ENCODE measurements around the gene DNMT3A.

Gene DNMT3A

GRCh38 chr2:25324905-25325592 is 16.7 kb downstream of the DNMT3A start:
- peak; percentile 54 for DNase-seq (ENCODE audit: low spot score)

DNA sequence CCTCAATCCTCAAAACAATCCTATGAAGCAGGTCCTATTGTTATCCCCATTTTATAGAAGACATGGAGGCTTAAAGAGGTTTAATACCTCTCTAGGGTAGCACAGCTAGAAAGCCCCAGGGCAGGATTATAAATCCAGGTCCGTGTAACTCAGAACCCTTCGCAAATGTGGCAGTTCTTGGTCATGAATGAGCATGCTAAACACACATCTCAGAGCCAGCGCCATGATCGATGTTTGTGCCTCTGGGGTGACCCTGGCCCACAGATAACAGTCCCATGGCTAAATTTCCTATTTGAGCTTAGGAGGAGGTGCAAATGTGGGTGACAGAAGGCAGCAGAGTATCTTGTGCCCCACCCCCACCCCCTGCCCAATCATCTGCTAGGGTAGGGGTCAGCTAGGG is 17.5 kb downstream of the DNMT3A start:
- no peak for DNase-seq (ENCODE audit: low spot score)

DNA sequence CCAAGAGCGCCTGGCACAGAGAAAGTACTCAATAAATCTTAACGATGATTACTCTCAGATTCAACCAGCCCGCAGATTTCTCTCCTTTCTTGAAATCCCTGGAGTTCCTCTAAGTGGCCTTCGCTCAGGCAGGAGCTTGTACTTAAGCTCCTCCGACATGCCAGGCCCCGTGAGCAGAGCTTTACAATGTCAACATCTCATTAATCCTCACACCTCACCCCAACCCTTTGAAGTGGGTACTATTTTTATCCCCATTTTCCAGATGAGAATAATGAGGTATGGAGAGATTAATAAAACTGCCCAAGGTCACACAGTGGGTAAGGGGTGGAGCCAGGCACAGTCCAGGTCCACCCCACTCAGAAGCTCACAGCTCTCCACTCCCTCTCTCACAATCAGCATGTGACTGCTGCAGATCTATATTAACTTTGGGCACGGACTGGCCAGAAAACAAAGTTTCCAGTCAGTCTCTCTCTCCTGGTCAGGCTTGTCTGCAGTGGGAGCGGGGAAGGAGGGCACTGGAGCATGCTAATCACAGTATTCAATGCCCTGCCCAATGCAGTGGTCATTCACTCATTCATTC is 18.0 kb downstream of the DNMT3A start:
- no peak for DNase-seq (ENCODE audit: low spot score)

GRCh38 chr2:25323042-25323514 is 18.6 kb downstream of the DNMT3A start:
- peak; percentile 80 for DNase-seq (ENCODE audit: low spot score)

DNA sequence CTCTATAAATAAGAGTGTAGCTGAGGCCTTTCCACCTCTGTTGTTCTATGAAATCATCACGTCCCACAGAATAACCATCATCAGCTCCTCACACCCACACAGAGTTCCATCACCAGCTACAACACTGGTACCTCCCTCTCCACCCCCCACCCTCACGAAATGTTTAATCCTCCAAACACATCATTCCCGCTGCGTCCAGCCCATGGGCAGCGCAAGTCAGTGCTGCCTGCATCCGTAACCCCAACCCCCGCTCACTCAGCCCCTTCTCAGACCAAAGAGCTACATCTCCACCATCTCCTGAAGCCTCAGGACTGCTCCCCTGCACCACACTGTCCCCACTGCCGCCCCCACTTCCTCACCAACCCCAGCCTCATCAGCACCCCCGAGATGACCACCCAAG is 19.4 kb downstream of the DNMT3A start:
- DNase-seq (ENCODE audit: low spot score): no peak

DNA sequence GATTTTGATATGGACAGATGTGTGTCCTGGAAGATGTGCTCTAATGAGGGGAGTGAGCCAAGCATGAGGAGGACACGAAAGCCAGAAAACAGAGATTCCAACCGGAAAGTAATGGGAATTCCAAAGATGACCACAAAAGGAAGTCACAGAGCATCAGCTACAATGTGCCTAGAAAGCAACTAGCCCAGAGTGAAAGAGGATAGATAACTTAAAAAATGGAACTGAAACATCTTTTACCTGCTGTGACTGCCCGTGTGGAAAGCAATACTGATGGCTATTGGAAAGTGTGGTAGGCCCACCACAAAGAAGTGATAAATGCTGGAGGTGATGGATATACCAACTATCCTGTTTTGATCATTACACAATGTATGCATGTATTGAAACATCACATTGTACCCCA is 21.6 kb downstream of the DNMT3A start:
- no peak for DNase-seq (ENCODE audit: low spot score)

GRCh38 chr2:25316101-25316500 is 25.6 kb downstream of the DNMT3A start:
- no peak for DNase-seq (ENCODE audit: low spot score)

- no peak for DNase-seq (ENCODE audit: low spot score)
These were observed 26.4 kb downstream of the DNMT3A start for GRCh38 chr2:25315316-25315680.

DNA sequence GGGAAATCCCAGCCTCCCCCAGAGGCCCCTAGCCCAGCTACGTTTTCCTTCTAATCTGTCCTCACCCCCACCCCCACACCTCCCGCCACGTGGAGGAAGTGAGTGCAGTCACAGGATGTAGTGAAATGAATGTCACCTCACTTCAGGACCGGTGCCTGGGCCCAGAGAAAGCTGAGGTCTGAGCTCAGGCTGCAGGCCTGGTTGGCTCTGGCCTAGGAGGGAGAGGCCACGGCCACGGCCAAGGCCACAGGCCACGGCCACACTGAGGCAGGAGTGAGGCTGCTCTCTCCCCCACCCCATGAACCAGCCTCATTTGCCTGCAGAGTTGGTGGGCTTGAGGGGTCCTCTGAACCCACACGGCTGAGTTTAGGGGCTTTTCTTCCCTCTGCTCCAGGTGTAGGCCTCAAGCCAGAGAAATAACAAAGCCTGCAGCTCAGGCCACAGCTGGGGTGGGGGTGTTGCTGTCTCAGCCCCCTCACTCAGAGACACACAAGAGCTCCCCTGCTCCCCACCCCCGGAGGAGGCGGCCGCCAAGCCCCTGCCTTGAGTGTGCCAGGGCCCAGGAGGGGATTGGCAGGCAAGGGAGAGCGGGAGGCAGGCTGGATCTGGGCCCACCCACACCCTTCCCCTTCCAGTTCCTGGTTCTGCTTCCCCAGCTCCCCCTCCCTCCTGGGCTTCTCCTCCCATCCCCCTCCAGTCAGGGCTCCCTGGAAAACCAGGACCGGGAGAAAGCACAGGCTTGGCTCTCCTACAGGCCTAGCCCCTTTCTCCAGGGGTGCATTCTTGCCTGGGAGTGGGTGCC is 27.0 kb downstream of the DNMT3A start:
- DNase-seq (ENCODE audit: low spot score): peak; percentile 63

- no peak for DNase-seq (ENCODE audit: low spot score)
These were observed 27.8 kb downstream of the DNMT3A start for GRCh38 chr2:25313711-25314513.

DNA sequence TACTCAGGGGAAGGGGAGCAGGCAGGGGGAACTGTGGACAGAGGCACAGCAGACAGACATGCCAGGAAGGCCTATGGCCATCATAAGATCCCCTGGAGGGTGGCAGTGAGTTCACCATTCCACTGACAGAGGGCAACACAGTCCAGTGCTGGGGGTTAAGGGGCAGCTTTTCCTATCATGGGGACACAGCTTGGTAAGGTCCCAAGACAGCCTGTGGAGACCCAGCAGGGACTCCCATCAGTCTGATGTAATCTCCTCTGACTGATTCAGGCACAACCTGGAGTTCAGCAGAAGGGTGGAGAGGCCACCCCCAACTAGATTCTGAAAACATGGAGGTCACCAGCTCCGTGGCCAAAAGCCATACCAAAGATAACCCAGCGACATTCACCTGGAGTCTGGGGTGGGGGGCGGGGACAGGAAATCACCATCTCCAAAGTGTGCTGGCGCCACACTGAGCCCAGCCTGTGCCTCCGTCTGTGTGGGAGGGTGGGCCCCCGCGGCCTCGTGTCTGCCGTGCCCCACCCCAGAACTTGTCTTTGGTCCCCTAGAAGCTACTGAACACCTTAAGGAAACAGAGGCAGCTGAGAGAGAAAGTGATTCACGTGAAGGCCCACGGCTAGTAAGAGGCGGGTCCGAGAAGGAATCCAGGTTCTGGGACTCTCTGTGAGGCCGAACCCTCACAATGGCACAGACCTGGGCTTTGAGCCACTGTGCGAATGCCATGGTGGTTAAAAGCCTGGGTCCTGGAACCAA is 28.6 kb downstream of the DNMT3A start:
- DNase-seq (ENCODE audit: low spot score): peak; percentile 24

- DNase-seq (ENCODE audit: low spot score): no peak
These were observed 29.7 kb downstream of the DNMT3A start for GRCh38 chr2:25311865-25312575.

DNA sequence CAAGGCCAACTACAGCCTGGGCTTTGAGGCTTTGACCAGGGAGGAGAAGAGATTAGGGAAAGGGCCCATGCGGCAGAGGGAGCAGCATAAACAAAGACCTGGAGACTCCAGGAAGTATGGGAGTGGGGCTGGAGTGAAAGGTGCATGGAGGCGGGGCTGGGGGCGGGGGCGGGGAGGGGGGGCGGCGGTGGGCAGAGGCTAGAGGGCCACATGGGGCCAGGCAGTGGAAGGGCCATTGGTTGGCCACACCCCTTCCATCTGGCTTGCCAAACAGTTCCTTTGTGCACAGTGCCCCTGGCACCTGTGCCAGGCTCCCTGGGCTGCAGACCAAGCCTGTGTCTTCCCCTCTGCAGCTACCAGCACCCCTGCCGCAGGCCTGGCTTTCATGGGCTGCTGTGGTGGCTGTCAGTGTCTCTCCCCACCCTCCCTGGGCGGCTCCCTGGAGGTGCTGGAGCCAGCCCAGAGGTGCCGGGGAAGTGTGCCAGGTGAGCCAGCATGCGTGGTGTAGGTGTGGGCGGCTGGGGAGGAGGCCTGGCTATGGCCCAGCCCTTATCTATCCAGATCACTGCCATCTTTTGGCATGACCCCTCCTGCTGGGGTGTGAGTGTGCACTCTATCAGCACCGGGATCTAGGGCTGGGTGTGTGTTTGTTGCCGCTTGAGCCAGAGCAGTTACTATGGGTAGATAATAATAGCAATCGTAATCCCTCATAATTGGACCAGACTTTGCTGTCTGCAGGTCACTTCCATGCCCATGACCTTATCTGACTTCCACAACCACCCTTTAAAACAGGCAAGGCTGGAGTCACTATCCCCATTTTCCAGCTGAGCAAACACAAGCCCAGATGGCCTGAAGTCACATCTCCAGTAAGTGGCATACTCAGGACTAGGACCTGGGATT is 30.5 kb downstream of the DNMT3A start:
- DNase-seq (ENCODE audit: low spot score): no peak

DNA sequence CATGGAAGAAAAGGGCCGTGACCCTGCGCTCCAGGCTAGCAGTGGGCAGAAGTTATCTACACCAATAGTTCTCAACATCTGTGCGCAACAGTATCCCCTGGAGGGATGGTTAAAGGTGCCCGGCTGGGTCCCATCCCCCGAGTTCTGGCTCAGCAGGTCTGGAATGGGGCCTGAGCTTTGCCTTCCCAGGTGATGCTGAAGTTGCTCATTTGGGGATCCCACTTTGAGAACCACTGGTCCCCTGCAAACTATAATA is 31.1 kb downstream of the DNMT3A start:
- DNase-seq (ENCODE audit: low spot score): no peak

GRCh38 chr2:25309402-25309801 is 32.3 kb downstream of the DNMT3A start:
- DNase-seq (ENCODE audit: low spot score): peak; percentile 64

GRCh38 chr2:25308599-25308998 is 33.1 kb downstream of the DNMT3A start:
- no peak for DNase-seq (ENCODE audit: low spot score)

DNA sequence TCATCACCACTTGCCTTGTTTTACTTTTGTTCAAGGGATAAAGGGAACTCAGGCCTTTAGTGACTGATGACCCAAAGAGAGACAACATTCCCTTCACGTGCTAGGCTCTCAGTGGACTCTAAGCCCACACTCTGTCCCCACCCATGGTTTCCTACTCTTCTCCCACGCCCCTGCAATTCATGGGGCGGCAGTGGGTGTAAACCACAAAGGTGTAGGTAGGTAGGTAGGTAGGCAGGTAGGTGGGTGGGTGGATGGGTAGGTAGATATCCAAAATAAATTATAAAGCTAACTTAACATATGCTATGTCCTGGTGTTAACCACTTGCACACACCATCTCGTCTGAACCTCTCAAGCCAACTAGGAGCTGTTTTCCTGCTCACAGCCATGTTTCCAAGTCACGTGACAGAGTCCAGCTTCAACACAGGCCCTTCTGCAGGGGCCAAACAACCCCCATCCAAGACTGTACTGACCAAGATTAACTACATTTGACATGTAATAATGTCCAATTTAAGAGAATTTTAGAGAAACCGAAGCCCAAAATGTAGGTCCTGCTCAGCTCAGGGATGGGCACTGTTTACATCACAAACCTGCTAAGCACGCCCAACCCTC is 33.7 kb downstream of the DNMT3A start:
- DNase-seq (ENCODE audit: low spot score): no peak

DNA sequence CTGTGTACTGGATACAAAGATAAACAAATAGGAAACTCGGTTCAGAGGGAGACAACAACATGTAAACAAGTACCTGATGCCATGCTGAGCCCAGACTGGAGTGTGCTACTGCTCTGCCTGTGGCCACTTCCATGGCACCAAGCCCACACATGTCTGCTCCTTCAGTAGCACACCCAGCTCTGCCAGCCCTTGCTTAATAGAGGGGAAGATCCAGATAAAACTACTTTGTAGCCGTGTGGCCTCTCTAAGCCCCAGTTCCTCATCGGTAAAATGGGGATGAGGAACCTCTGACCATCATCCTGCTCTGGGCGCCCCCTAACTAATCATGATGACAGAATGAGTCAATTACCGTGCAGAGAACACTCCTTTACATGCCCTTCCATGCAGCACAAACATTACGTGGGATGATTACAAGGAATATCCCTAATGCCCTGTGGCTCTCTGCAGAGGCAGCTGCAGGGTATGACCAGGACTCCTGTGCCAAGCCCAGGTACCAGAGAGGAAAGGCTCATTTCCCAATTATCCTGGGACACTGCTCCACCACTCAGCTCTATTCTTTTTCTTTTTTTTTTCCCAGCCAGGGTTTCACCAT is 34.9 kb downstream of the DNMT3A start:
- DNase-seq (ENCODE audit: low spot score): no peak

- DNase-seq (ENCODE audit: low spot score): no peak
These were observed 36.0 kb downstream of the DNMT3A start for GRCh38 chr2:25305775-25306174.
